Placental epithelial cell (primary cell): Measurements from ENCODE around the gene RSPH6A. TPM values are rescaled to one million over a fixed set of nuclear protein-coding genes. Genes with fewer than 3 reads are reported as not detected.

Experiments used
- total RNA-seq: library from RNA; depleted of rRNA; stranded (reverse); fragments of >200 nt; gene quantifications from 2 replicates; pipeline ENCODE4 v1.2.3, GENCODE V29; 2012

The RSPH6A gene
- total RNA-seq = 0.39 and 0.43 TPM in 2 replicates

GRCh38 chr19:45814851-45815480 lies at the start of gene RSPH6A:
Gene RSPH6A (minus strand): TSS chr19:45815308. CDS start chr19:45815176, 132 bp downstream.

GRCh38 chr19:45863840-45864628 lies 48.9 kb upstream of the RSPH6A start, which contains the start of gene FOXA3:
Gene FOXA3 (plus strand): TSS chr19:45864326. CDS start chr19:45864457, 131 bp downstream.

GRCh38 chr19:45862564-45863334 lies 47.6 kb upstream of the RSPH6A start, which contains the start of gene SYMPK:
Gene SYMPK (minus strand): TSS chr19:45863147. CDS start chr19:45854495, 8,652 bp downstream.

GRCh38 chr19:45792470-45793177 lies 22.5 kb downstream of the RSPH6A start, which contains the start of gene DMWD:
Gene DMWD (minus strand): TSS chr19:45792845. CDS start chr19:45792756, 89 bp downstream.

GRCh38 chr19:45782162-45782691 lies 32.9 kb downstream of the RSPH6A start, which contains the start of gene DMPK:
Gene DMPK (minus strand): TSS chr19:45782490. CDS start chr19:45782352, 138 bp downstream.

GRCh38 chr19:45768984-45769782 lies 45.9 kb downstream of the RSPH6A start, which contains the start of gene SIX5:
Gene SIX5 (minus strand): TSS chr19:45769252. CDS start chr19:45768844, 408 bp downstream.

Other genes starting within 250 kb of the RSPH6A start
- gene OPA3, start 230.5 kb downstream of the RSPH6A start, total RNA-seq = 11.8 and 23.4 TPM in 2 replicates
- gene GPR4, start 213.1 kb downstream of the RSPH6A start, total RNA-seq = not detected in 2 replicates
- gene EML2, start 175.9 kb downstream of the RSPH6A start, total RNA-seq = 36.1 and 41.2 TPM in 2 replicates
- gene GIPR, start 147.1 kb downstream of the RSPH6A start, total RNA-seq = 3.9 and 4.3 TPM in 2 replicates
- gene SNRPD2, start 123.4 kb downstream of the RSPH6A start, total RNA-seq = 161 and 219 TPM in 2 replicates
- gene QPCTL, start 122.6 kb downstream of the RSPH6A start, total RNA-seq = 15.3 and 21.7 TPM in 2 replicates
- 7.2 and 8.2 TPM in 2 replicates for gene FBXO46, start 84.4 kb downstream of the RSPH6A start, total RNA-seq
- not detected in 2 replicates for gene MEIOSIN, start 81.9 kb downstream of the RSPH6A start, total RNA-seq
- 14.9 and 18.8 TPM in 2 replicates for gene SIX5, start 46.1 kb downstream of the RSPH6A start, total RNA-seq
- gene DMPK, start 32.8 kb downstream of the RSPH6A start, total RNA-seq = 10.8 and 18.5 TPM in 2 replicates
- 33.4 and 36.5 TPM in 2 replicates for gene DMWD, start 22.5 kb downstream of the RSPH6A start, total RNA-seq
- gene SYMPK, start 47.8 kb upstream of the RSPH6A start, total RNA-seq = 42.0 and 47.6 TPM in 2 replicates
- gene FOXA3, start 49.0 kb upstream of the RSPH6A start, total RNA-seq = not detected in 2 replicates
- 31.6 and 39.7 TPM in 2 replicates for gene IRF2BP1, start 70.8 kb upstream of the RSPH6A start, total RNA-seq
- 1.6 and 2.0 TPM in 2 replicates for gene MYPOP, start 87.3 kb upstream of the RSPH6A start, total RNA-seq
- gene NANOS2, start 99.5 kb upstream of the RSPH6A start, total RNA-seq = not detected in 2 replicates
- not detected in 2 replicates for gene NOVA2, start 158.6 kb upstream of the RSPH6A start, total RNA-seq
- 6.5 and 7.1 TPM in 2 replicates for gene CCDC61, start 180.2 kb upstream of the RSPH6A start, total RNA-seq
- not detected in 2 replicates for gene PGLYRP1, start 207.7 kb upstream of the RSPH6A start, total RNA-seq
- gene IGFL4, start 225.7 kb upstream of the RSPH6A start, total RNA-seq = not detected in 2 replicates